Measurements from ENCODE around the gene RTF2.

Gene RTF2

DNA sequence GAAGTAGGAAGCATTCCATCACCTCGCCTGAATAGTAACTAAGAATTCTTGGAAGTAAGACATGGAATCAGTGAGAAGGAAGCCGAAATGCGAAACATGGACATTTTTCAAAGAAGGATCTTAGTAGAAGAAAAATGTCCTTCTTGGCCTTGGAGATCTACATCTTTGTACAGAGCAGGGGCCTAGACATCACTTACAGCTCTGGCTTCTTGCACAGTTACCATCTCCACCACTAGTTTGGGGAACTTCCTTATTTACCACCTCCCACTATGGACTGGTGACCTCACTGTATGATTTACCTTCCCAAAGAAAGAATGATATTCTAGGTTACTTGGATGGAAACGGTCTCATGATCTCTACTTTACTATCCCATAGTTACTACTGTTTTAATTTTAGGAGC is 40.6 kb upstream of the RTF2 start:
- no peak overlapping the region for H3K4me3 ChIP-seq (ENCODE audit: low read length in 2 of 2)
- no peak overlapping the region for H3K27ac ChIP-seq (ENCODE audit: low read depth in 2 of 2, low read length in 2 of 2)
- no peaks in the 10 kb centered on the region for H3K27me3 ChIP-seq (ENCODE audit: control insufficient read depth in 2 of 2, insufficient read depth in 2 of 2, low read length in 2 of 2)
- no peak overlapping the region for H3K9ac ChIP-seq (ENCODE audit: low read depth in 1 of 2, low read length in 2 of 2)
- no peaks in the 10 kb centered on the region for H3K4me1 ChIP-seq (ENCODE audit: control insufficient read depth in 2 of 2, insufficient read depth in 2 of 2, low read length in 2 of 2)
- no peaks in the 10 kb centered on the region for H3K36me3 ChIP-seq (ENCODE audit: control insufficient read depth in 2 of 2, insufficient read depth in 2 of 2, low read length in 2 of 2)
- H3K9me3 ChIP-seq (ENCODE audit: control insufficient read depth in 2 of 2, low read length in 2 of 2): no peaks in the 10 kb centered on the region

DNA sequence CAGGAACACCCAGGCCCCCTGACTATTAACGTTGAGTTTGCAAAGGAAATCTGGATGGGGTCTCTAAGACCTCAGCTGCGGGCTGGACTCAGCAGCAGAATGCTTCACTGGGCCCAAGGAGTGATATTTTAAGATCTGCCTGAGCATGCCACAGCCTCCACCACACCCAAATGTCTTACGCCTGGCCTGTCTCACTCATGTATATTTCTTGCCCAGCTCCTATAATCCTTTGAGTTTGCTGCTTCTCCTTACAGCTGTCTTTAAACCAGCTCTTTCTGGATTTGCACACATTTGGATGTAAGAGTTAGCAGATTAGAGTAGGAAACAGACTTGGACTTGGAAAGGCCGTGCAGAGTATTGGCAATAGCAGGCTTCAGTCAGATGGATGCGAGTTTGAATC is 40.0 kb upstream of the RTF2 start:
- Histone ChIP-seq H3K9me3 (ENCODE audit: control insufficient read depth in 2 of 2, low read length in 2 of 2) (no peaks in the 10 kb centered on the region), H3K36me3 (ENCODE audit: control insufficient read depth in 2 of 2, insufficient read depth in 2 of 2, low read length in 2 of 2) (no peaks in the 10 kb centered on the region), H3K27me3 (ENCODE audit: control insufficient read depth in 2 of 2, insufficient read depth in 2 of 2, low read length in 2 of 2) (no peaks in the 10 kb centered on the region), H3K4me1 (ENCODE audit: control insufficient read depth in 2 of 2, insufficient read depth in 2 of 2, low read length in 2 of 2) (no peaks in the 10 kb centered on the region), H3K4me3 (ENCODE audit: low read length in 2 of 2) (no peak overlapping the region), H3K9ac (ENCODE audit: low read depth in 1 of 2, low read length in 2 of 2) (no peak overlapping the region), H3K27ac (ENCODE audit: low read depth in 2 of 2, low read length in 2 of 2) (no peak overlapping the region)

DNA sequence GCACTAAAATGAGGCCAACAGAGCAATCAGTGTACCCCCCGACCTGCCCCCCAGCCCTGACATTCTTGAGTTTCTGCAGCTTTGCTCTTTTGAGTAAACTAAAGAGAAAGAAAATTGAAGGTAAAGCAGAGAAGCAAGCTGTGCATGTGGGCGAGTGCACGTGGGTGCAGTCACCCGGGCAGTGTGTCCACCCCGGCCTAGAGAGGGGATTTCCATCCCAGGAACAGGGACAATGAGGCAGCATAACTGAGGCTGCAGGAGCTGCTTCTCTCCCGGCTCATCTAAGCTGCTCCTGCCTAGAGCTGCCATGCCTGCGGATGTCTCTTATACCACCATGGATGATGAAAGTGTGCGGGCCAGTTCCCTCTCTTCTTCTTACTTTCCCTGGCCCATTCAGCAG is 39.5 kb upstream of the RTF2 start:
- no peak overlapping the region for H3K27ac ChIP-seq (ENCODE audit: low read depth in 2 of 2, low read length in 2 of 2)
- no peaks in the 10 kb centered on the region for H3K4me1 ChIP-seq (ENCODE audit: control insufficient read depth in 2 of 2, insufficient read depth in 2 of 2, low read length in 2 of 2)
- H3K27me3 ChIP-seq (ENCODE audit: control insufficient read depth in 2 of 2, insufficient read depth in 2 of 2, low read length in 2 of 2): no peaks in the 10 kb centered on the region
- no peak overlapping the region for H3K4me3 ChIP-seq (ENCODE audit: low read length in 2 of 2)
- H3K9ac ChIP-seq (ENCODE audit: low read depth in 1 of 2, low read length in 2 of 2): no peak overlapping the region
- no peaks in the 10 kb centered on the region for H3K9me3 ChIP-seq (ENCODE audit: control insufficient read depth in 2 of 2, low read length in 2 of 2)
- H3K36me3 ChIP-seq (ENCODE audit: control insufficient read depth in 2 of 2, insufficient read depth in 2 of 2, low read length in 2 of 2): no peaks in the 10 kb centered on the region

DNA sequence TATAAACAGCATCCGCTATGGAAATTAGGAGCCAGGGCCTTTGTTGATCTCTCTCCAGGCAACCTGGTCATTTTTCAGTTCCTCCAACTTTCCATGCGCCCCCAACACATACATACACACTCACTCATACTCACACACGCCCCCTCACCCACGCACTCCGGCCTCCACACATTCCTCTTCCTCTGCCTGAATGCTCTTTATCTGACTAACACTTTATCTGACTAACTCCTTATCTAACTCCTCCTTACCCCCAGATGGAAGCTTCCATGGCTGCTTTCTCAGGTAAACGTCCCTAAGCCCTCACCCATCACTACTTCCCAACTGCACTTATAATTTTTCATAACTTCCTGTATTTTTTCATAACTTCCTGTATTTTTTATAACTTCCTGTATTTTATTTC is 38.9 kb upstream of the RTF2 start:
- Histone ChIP-seq H3K9ac (ENCODE audit: low read depth in 1 of 2, low read length in 2 of 2) (no peak overlapping the region), H3K27ac (ENCODE audit: low read depth in 2 of 2, low read length in 2 of 2) (no peak overlapping the region), H3K9me3 (ENCODE audit: control insufficient read depth in 2 of 2, low read length in 2 of 2) (no peaks in the 10 kb centered on the region), H3K27me3 (ENCODE audit: control insufficient read depth in 2 of 2, insufficient read depth in 2 of 2, low read length in 2 of 2) (no peaks in the 10 kb centered on the region), H3K36me3 (ENCODE audit: control insufficient read depth in 2 of 2, insufficient read depth in 2 of 2, low read length in 2 of 2) (no peaks in the 10 kb centered on the region), H3K4me1 (ENCODE audit: control insufficient read depth in 2 of 2, insufficient read depth in 2 of 2, low read length in 2 of 2) (no peaks in the 10 kb centered on the region), H3K4me3 (ENCODE audit: low read length in 2 of 2) (no peak overlapping the region)

DNA sequence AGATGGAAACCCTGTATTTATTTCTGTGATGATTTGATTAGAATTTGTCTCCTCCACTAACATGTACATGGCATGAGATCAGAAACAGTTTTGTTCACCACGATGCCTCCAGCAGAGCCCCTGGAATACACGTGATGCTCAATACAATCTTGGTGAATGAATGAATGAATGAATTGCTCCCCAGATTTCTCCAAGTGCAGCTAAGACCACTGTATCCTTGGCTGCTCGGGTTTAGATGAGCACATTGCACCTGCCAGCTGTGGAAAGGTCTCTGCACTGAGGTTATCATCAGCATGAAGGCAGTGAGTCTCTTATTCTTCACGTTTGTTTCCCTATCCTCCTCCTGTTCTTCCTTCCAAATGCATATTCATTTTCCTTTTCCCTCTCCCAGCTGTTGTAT is 38.5 kb upstream of the RTF2 start:
- Histone ChIP-seq H3K27ac (ENCODE audit: low read depth in 2 of 2, low read length in 2 of 2) (no peak overlapping the region), H3K4me3 (ENCODE audit: low read length in 2 of 2) (no peak overlapping the region), H3K27me3 (ENCODE audit: control insufficient read depth in 2 of 2, insufficient read depth in 2 of 2, low read length in 2 of 2) (no peaks in the 10 kb centered on the region), H3K9ac (ENCODE audit: low read depth in 1 of 2, low read length in 2 of 2) (no peak overlapping the region), H3K36me3 (ENCODE audit: control insufficient read depth in 2 of 2, insufficient read depth in 2 of 2, low read length in 2 of 2) (no peaks in the 10 kb centered on the region), H3K4me1 (ENCODE audit: control insufficient read depth in 2 of 2, insufficient read depth in 2 of 2, low read length in 2 of 2) (no peaks in the 10 kb centered on the region), H3K9me3 (ENCODE audit: control insufficient read depth in 2 of 2, low read length in 2 of 2) (no peaks in the 10 kb centered on the region)

DNA sequence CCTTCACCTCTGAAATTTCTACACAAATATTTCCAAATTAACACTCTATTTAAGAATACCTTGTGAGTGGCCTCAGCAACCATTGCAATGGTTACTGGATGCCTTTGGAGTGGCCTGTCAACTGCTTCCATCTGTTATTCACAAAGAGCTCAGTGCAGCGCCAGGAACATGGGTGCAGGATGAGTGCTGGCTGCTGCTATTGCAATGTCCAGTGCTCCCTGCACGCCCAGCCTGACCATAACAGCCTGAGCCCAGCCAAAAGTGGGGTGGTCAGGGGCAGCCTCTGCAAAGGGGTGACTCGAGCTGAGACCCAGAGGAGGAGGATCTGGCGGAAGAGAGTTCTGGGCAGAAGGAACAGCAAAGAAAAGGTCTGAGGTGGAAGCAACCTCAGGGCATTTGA is 38.0 kb upstream of the RTF2 start:
- Histone ChIP-seq H3K4me3 (ENCODE audit: low read length in 2 of 2) (no peak overlapping the region), H3K9ac (ENCODE audit: low read depth in 1 of 2, low read length in 2 of 2) (no peak overlapping the region), H3K36me3 (ENCODE audit: control insufficient read depth in 2 of 2, insufficient read depth in 2 of 2, low read length in 2 of 2) (no peaks in the 10 kb centered on the region), H3K4me1 (ENCODE audit: control insufficient read depth in 2 of 2, insufficient read depth in 2 of 2, low read length in 2 of 2) (no peaks in the 10 kb centered on the region), H3K27ac (ENCODE audit: low read depth in 2 of 2, low read length in 2 of 2) (no peak overlapping the region), H3K27me3 (ENCODE audit: control insufficient read depth in 2 of 2, insufficient read depth in 2 of 2, low read length in 2 of 2) (no peaks in the 10 kb centered on the region), H3K9me3 (ENCODE audit: control insufficient read depth in 2 of 2, low read length in 2 of 2) (no peaks in the 10 kb centered on the region)

DNA sequence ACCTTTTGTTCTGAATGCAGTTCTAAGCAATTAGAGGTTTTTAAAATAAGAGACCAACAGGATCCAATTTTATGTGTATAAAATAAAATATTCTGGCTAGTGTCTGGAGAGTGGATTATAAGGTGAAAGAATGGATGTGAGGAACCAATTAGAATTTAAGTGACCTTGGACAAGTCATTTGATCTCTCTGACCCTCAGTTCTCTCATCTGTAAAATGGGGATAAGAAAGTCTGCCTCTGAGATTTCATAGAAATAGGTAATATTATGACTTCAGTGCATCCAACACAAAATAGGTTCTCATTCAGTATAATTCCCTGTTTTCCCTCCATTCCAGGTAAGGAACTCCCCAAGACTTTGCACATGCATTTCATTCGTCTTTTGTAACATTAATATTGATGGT is 37.5 kb upstream of the RTF2 start:
- H3K27me3 ChIP-seq (ENCODE audit: control insufficient read depth in 2 of 2, insufficient read depth in 2 of 2, low read length in 2 of 2): no peaks in the 10 kb centered on the region
- no peaks in the 10 kb centered on the region for H3K9me3 ChIP-seq (ENCODE audit: control insufficient read depth in 2 of 2, low read length in 2 of 2)
- H3K4me1 ChIP-seq (ENCODE audit: control insufficient read depth in 2 of 2, insufficient read depth in 2 of 2, low read length in 2 of 2): no peaks in the 10 kb centered on the region
- no peaks in the 10 kb centered on the region for H3K36me3 ChIP-seq (ENCODE audit: control insufficient read depth in 2 of 2, insufficient read depth in 2 of 2, low read length in 2 of 2)
- no peak overlapping the region for H3K4me3 ChIP-seq (ENCODE audit: low read length in 2 of 2)
- no peak overlapping the region for H3K27ac ChIP-seq (ENCODE audit: low read depth in 2 of 2, low read length in 2 of 2)
- no peak overlapping the region for H3K9ac ChIP-seq (ENCODE audit: low read depth in 1 of 2, low read length in 2 of 2)

DNA sequence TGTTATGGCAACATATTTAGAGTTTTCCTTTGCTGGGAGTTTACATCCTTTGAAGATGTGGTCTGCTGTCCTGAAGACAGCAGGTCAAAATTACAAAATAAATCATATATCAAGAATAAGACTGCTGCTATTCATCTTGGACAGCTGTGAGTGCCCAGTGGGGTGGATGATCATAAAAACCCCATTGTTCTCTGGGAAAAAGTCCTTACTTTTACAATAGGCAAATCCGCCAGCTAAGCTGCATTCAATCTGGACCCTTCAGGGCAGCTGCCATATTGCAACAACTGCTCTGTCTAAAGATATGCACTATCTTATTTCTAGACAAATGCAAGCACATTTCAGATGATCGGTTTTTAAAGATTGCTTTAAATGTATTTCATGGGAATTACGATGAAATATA is 37.0 kb upstream of the RTF2 start:
- no peak overlapping the region for H3K27ac ChIP-seq (ENCODE audit: low read depth in 2 of 2, low read length in 2 of 2)
- no peaks in the 10 kb centered on the region for H3K9me3 ChIP-seq (ENCODE audit: control insufficient read depth in 2 of 2, low read length in 2 of 2)
- no peaks in the 10 kb centered on the region for H3K27me3 ChIP-seq (ENCODE audit: control insufficient read depth in 2 of 2, insufficient read depth in 2 of 2, low read length in 2 of 2)
- no peaks in the 10 kb centered on the region for H3K4me1 ChIP-seq (ENCODE audit: control insufficient read depth in 2 of 2, insufficient read depth in 2 of 2, low read length in 2 of 2)
- H3K4me3 ChIP-seq (ENCODE audit: low read length in 2 of 2): no peak overlapping the region
- no peak overlapping the region for H3K9ac ChIP-seq (ENCODE audit: low read depth in 1 of 2, low read length in 2 of 2)
- H3K36me3 ChIP-seq (ENCODE audit: control insufficient read depth in 2 of 2, insufficient read depth in 2 of 2, low read length in 2 of 2): no peaks in the 10 kb centered on the region

DNA sequence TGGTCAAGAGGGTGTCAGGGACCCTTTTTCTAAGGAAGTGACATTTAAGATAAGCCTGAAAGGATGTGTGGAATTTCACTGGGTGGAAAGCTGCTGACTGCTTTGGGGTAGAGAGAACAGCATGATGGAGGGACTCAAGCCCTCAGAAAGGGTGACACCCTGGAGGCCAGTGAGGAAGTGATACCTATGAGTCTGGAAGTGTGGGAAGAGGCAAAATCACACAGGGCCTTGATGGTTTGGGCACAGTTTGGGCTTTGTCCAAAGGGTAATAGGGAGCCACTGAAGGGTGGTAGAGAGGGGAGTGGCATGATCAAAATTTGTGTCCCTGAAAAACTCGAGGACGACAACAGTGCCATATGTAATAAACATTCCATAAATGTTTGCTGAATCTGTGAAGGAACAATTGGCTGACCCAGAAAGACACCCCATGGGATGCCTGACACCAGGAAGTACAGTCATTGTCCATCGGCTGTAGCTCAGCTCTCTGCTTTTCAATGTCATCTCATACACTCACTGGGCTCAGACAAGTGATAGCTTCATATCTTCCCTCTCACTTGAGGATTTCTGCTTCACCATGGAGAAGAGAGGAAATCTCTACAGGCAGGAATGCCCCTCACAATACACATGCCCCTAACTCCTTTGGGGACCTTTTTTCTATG is 35.1 kb upstream of the RTF2 start:
- Histone ChIP-seq H3K4me3 (ENCODE audit: low read length in 2 of 2) (no peak overlapping the region), H3K27ac (ENCODE audit: low read depth in 2 of 2, low read length in 2 of 2) (no peak overlapping the region), H3K36me3 (ENCODE audit: control insufficient read depth in 2 of 2, insufficient read depth in 2 of 2, low read length in 2 of 2) (no peaks in the 10 kb centered on the region), H3K4me1 (ENCODE audit: control insufficient read depth in 2 of 2, insufficient read depth in 2 of 2, low read length in 2 of 2) (no peaks in the 10 kb centered on the region), H3K9me3 (ENCODE audit: control insufficient read depth in 2 of 2, low read length in 2 of 2) (no peaks in the 10 kb centered on the region), H3K27me3 (ENCODE audit: control insufficient read depth in 2 of 2, insufficient read depth in 2 of 2, low read length in 2 of 2) (no peaks in the 10 kb centered on the region), H3K9ac (ENCODE audit: low read depth in 1 of 2, low read length in 2 of 2) (no peak overlapping the region)

DNA sequence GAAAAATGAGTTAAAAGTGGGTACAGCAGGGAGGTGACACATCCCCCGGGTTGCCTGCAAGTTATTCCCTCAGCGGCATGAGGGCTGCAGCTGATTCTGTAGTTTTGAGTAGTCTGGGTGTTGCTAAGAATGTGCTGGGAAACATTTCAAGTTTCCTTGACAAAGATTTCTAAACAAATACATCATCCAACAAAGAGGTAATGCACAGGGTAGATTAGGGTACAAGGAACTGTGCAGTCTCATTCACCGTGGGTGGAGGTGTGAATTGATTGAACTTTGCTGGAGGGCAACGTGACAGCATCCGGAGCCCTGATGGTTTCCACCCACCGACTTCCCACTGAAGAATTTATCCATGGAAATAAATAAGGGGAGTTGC is 34.6 kb upstream of the RTF2 start:
- Histone ChIP-seq H3K27ac (ENCODE audit: low read depth in 2 of 2, low read length in 2 of 2) (no peak overlapping the region), H3K4me3 (ENCODE audit: low read length in 2 of 2) (no peak overlapping the region), H3K27me3 (ENCODE audit: control insufficient read depth in 2 of 2, insufficient read depth in 2 of 2, low read length in 2 of 2) (no peaks in the 10 kb centered on the region), H3K9me3 (ENCODE audit: control insufficient read depth in 2 of 2, low read length in 2 of 2) (no peaks in the 10 kb centered on the region), H3K36me3 (ENCODE audit: control insufficient read depth in 2 of 2, insufficient read depth in 2 of 2, low read length in 2 of 2) (no peaks in the 10 kb centered on the region), H3K9ac (ENCODE audit: low read depth in 1 of 2, low read length in 2 of 2) (no peak overlapping the region), H3K4me1 (ENCODE audit: control insufficient read depth in 2 of 2, insufficient read depth in 2 of 2, low read length in 2 of 2) (no peaks in the 10 kb centered on the region)

Data from mucosa of rectum (tissue), 2 donors.